K562 (cell line): Measurements from ENCODE around the gene FAM83B. TPM values are rescaled to one million over a fixed set of nuclear protein-coding genes. Genes with fewer than 3 reads are reported as not detected.

Experiments used
- ATAC-seq: fragments of 200-7000 bp; cut with Tn5 transposase; 3 replicates; pipeline ENCODE4 v1.9.1; 2020; ENCODE audit warnings: moderate library complexity
- BruUV-seq: library from RNA; stranded (reverse); fragments of 400-500 nt; replicated peaks from 2 replicates; lab custom pipeline; 2021; lab: Mats Ljungman, UMichigan
- CTCF ChIA-PET: fragments of 300-600 bp; formaldehyde crosslinking; extraction: SDS; loops from one replicate; lab custom pipeline; 2021; ENCODE audit warnings: low intra/inter-chr PET ratio; lab: Yijun Ruan, JAX
- POLR2A ChIA-PET: fragments of 300-600, 350-650 bp; sonication (Branson Sonifier 250); formaldehyde crosslinking; extraction: SDS; loops from one replicate; lab custom pipeline; 2021; ENCODE audit warnings: antibody characterized with exemption, inconsistent platforms; lab: Yijun Ruan, JAX
- DNase-seq, 4 experiments: peaks; one replicate each; pipeline versions ENCODE4 v3.0.0 to v3.0.0-alpha.2; 2011 to 2018; ENCODE audit warnings: low spot score in 3 of 4, mixed read lengths in 3 of 4; ENCODE audit errors: extremely low read depth in 1 of 4
- FAIRE-seq: peaks from 2 replicates; lab custom pipeline; 2011; peaks lifted over from hg19 to GRCh38; lab: Jason Lieb, UNC
- H2AFZ ChIP-seq: 2 replicates; pipeline ENCODE4 v1.6.0; 2011; ENCODE audit warnings: low read depth, low read length, control low read depth, inconsistent platforms
- H3K27ac ChIP-seq: fragments of 200-600 bp; 3 replicates; pipeline ENCODE4 v1.8.0; 2011; ENCODE audit warnings: low read depth, mild to moderate bottlenecking, control low read depth, inconsistent platforms, low read length, moderate library complexity, mixed read lengths; ENCODE audit errors: extremely low read depth
- H3K27me3 ChIP-seq, 2 experiments: fragments of 300-600 bp in 1 of 2; 2 replicates in 1 of 2; 3 replicates in 1 of 2; pipeline versions ENCODE4 v1.6.0 to v1.8.0; 2011; ENCODE audit warnings: inconsistent platforms in 2 of 2, low read length in 2 of 2, mild to moderate bottlenecking in 1 of 2, mixed read lengths in 1 of 2, moderate library complexity in 1 of 2; ENCODE audit not compliant: control insufficient read depth in 2 of 2, insufficient read depth in 2 of 2
- H3K36me3 ChIP-seq: fragments of 300-600 bp; 3 replicates; pipeline ENCODE4 v1.8.0; 2011; ENCODE audit warnings: mild to moderate bottlenecking, low read length, inconsistent platforms; ENCODE audit not compliant: control insufficient read depth, insufficient read depth
- H3K4me1 ChIP-seq, 2 experiments: fragments of 200-600 bp in 1 of 2; replicated peaks in 1 of 2; 2 replicates in 1 of 2; 3 replicates in 1 of 2; pipeline versions ENCODE4 v1.5.1 to v1.8.0; 2011; ENCODE audit warnings: inconsistent platforms in 2 of 2, low read length in 2 of 2, mild to moderate bottlenecking in 1 of 2, mixed read lengths in 1 of 2, moderate library complexity in 1 of 2; ENCODE audit not compliant: control insufficient read depth in 2 of 2, insufficient read depth in 2 of 2
- H3K4me2 ChIP-seq: 2 replicates; pipeline ENCODE4 v1.6.1; 2011; ENCODE audit warnings: low read length, control low read depth, inconsistent platforms, mixed read lengths; ENCODE audit not compliant: insufficient read depth
- H3K4me3 ChIP-seq: fragments of 200-600 bp; sonication (generic), shearing (Covaris generic); 2 replicates; pipeline ENCODE4 v1.5.1; 2016; ENCODE audit warnings: control low read depth, inconsistent platforms
- H3K79me2 ChIP-seq: fragments of 200-600 bp; 3 replicates; pipeline ENCODE4 v1.8.0; 2011; ENCODE audit warnings: low read length, inconsistent platforms; ENCODE audit not compliant: control insufficient read depth, insufficient read depth
- H3K9ac ChIP-seq, 2 experiments: 2 replicates each; pipeline versions ENCODE4 v1.6.0 to v1.6.1; 2011; ENCODE audit warnings: low read depth in 2 of 2, low read length in 2 of 2, control low read depth in 1 of 2, inconsistent platforms in 1 of 2, mild to moderate bottlenecking in 1 of 2, mixed read lengths in 1 of 2; ENCODE audit not compliant: insufficient read depth in 1 of 2
- H3K9me1 ChIP-seq: one replicate; pipeline ENCODE4 v1.6.0; 2011; ENCODE audit warnings: inconsistent platforms, mild to moderate bottlenecking, low read length, moderate library complexity; ENCODE audit not compliant: control insufficient read depth, insufficient read depth
- H3K9me3 ChIP-seq: replicated peaks from 2 replicates; pipeline ENCODE4 v1.5.1; 2011; ENCODE audit warnings: low read depth, low read length, inconsistent platforms; ENCODE audit not compliant: control insufficient read depth, insufficient read depth
- H4K20me1 ChIP-seq: replicated peaks from 2 replicates; pipeline ENCODE4 v1.6.1; 2011; ENCODE audit warnings: low read length, inconsistent platforms, mixed read lengths; ENCODE audit not compliant: control insufficient read depth, insufficient read depth
- ZFX ChIP-seq: sonication (generic); formaldehyde crosslinking; IDR thresholded peaks from 2 replicates; pipeline ENCODE4 v1.8.0; 2022; ENCODE audit warnings: mild to moderate bottlenecking, missing genetic modification reagents, moderate library complexity
- WGBS: fragments of 100-300 bp; shearing (Covaris generic); methylation state at CpG from one replicate; pipeline ENCODE4 v1.1.6; 2016; ENCODE audit warnings: low coverage, mixed read lengths; ENCODE audit not compliant: insufficient coverage; ENCODE audit errors: missing lambda C conversion rate; 5-methylcytosine and 5-hydroxymethylcytosine counted together
- in situ Hi-C: fragments of 300-500 bp; cut with MboI; formaldehyde crosslinking; loops from 4 replicates; pipeline ENCODE4 v1.15.0; 2018; ENCODE audit warnings: inconsistent platforms, mixed read lengths
- intact Hi-C: fragments of 100-400 bp; cut with micrococcal nuclease; formaldehyde crosslinking; loops from 2 replicates; pipeline ENCODE4 v1.14.2; 2022
- polyA plus RNA-seq, 8 experiments: library from polyadenylated mRNA; depleted of rRNA in 4 of 8; stranded (reverse) in 5 of 8; unstranded in 3 of 8; fragments of >200 nt; fragmentation: Nextera tagmentation in 2 of 8; fragmentation: Illumina TruSeq in 1 of 8; extraction: Ambion mirVana in 2 of 8; extraction: Trizol in 1 of 8; gene quantifications; 2 replicates each; pipeline versions ENCODE4 v1.2.1 to v1.2.3, GENCODE V29; 2011 to 2014; ENCODE audit warnings: inconsistent platforms in 1 of 8, missing spikeins in 1 of 8
- total RNA-seq, 7 experiments: library from RNA; depleted of rRNA in 6 of 7; stranded (reverse); fragments of >200 nt in 6 of 7; fragmentation: Illumina TruSeq in 2 of 7; extraction: Trizol in 2 of 7; gene quantifications; 2 replicates each; pipeline versions ENCODE4 v1.2.1 to v1.2.3, GENCODE V29; 2011 to 2021; ENCODE audit warnings: low replicate concordance in 1 of 7
- TF ChIP-seq, protein P1 (sequence below): sonication (generic); formaldehyde crosslinking; IDR thresholded peaks from 2 replicates; pipeline ENCODE4 v1.8.0; 2022; ENCODE audit warnings: mild to moderate bottlenecking, missing genetic modification reagents, borderline replicate concordance
- TF ChIP-seq, protein P2 (sequence below), 2 experiments: fragments of 450-650 bp in 1 of 2; sonication (generic) in 1 of 2; formaldehyde crosslinking in 1 of 2; IDR thresholded peaks; 2 replicates each; pipeline versions ENCODE4 v1.7.1 to v1.9.0; 2016 to 2022; ENCODE audit warnings: inconsistent platforms in 1 of 2, mild to moderate bottlenecking in 1 of 2, missing genetic modification reagents in 1 of 2

Gene FAM83B
- total and polyA plus RNA-seq, 9 of the 15 experiments (the other 6 are each of a cell fraction or from before 2014, with no cell fraction given): not detected

DNA sequence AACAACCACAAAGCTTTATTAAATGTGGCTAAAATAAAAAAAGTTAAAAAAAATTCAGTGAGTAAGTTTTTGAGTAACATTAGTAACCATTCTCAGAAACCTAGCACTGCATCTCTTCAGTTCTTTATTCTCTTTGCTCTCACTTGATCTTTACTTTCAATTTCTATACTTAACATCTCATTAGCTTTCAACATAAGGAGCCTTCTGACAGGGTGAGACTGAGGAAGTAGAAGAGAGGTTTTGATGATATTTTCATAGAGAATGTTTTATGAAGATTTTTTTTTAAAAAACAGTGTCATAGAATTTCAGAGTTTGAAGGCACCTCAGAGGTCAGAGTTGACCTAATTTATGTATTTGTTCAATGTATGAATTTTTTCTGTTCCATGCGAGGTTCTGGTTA is 60.8 kb downstream of the FAM83B start (continued):
- TF ChIP-seq, protein P1, sequence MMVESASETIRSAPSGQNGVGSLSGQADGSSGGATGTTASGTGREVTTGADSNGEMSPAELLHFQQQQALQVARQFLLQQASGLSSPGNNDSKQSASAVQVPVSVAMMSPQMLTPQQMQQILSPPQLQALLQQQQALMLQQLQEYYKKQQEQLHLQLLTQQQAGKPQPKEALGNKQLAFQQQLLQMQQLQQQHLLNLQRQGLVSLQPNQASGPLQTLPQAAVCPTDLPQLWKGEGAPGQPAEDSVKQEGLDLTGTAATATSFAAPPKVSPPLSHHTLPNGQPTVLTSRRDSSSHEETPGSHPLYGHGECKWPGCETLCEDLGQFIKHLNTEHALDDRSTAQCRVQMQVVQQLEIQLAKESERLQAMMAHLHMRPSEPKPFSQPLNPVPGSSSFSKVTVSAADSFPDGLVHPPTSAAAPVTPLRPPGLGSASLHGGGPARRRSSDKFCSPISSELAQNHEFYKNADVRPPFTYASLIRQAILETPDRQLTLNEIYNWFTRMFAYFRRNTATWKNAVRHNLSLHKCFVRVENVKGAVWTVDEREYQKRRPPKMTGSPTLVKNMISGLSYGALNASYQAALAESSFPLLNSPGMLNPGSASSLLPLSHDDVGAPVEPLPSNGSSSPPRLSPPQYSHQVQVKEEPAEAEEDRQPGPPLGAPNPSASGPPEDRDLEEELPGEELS: no peak

DNA sequence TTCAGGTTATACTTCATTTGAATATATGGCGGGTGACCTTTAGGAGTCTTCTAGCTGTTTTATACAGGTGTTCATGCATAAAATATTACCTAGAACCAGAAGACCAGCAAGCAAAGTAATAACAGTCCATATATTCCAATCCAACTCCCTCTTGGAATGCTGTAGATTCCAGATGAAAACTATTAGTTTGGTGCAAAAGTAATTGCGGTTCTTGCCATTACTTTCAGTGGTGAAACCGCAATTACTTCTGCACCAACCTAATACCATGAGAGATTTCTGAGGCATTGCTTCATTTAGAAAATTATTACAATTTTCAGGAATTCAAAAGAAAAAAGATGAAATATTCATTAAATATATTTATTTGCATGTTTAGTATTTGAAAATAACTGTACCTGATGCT is 62.6 kb downstream of the FAM83B start:
- DNase-seq: no peak
- no peak overlapping the region for H3K4me3 ChIP-seq
- ChIA-PET CTCF (no interaction called here), POLR2A (no interaction called here)
- H3K36me3 ChIP-seq: no peaks in the 10 kb centered on the region
- H4K20me1 ChIP-seq: no peaks in the 10 kb centered on the region
- TF ChIP-seq, protein P2, sequence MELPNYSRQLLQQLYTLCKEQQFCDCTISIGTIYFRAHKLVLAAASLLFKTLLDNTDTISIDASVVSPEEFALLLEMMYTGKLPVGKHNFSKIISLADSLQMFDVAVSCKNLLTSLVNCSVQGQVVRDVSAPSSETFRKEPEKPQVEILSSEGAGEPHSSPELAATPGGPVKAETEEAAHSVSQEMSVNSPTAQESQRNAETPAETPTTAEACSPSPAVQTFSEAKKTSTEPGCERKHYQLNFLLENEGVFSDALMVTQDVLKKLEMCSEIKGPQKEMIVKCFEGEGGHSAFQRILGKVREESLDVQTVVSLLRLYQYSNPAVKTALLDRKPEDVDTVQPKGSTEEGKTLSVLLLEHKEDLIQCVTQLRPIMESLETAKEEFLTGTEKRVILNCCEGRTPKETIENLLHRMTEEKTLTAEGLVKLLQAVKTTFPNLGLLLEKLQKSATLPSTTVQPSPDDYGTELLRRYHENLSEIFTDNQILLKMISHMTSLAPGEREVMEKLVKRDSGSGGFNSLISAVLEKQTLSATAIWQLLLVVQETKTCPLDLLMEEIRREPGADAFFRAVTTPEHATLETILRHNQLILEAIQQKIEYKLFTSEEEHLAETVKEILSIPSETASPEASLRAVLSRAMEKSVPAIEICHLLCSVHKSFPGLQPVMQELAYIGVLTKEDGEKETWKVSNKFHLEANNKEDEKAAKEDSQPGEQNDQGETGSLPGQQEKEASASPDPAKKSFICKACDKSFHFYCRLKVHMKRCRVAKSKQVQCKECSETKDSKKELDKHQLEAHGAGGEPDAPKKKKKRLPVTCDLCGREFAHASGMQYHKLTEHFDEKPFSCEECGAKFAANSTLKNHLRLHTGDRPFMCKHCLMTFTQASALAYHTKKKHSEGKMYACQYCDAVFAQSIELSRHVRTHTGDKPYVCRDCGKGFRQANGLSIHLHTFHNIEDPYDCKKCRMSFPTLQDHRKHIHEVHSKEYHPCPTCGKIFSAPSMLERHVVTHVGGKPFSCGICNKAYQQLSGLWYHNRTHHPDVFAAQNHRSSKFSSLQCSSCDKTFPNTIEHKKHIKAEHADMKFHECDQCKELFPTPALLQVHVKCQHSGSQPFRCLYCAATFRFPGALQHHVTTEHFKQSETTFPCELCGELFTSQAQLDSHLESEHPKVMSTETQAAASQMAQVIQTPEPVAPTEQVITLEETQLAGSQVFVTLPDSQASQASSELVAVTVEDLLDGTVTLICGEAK (IDR thresholded peaks at IDR 0.05): 0 out of 2 replicates have a peak, but pooled peaks have one; percentile 28
- TF ChIP-seq, protein P2 (CRISPR knock-in tag; IDR thresholded peaks at IDR 0.05): no peak
- TF ChIP-seq ZFX (CRISPR knock-in tag): no peak
- H3K4me2 ChIP-seq: no peak overlapping the region
- no peak overlapping the region for H3K9ac ChIP-seq
- FAIRE-seq: no peak
- H3K27me3 ChIP-seq: no peaks in the 10 kb centered on the region
- H3K4me1 ChIP-seq: no peaks in the 10 kb centered on the region
- BruUV-seq: no TSS peak
- no peak overlapping the region for H3K27ac ChIP-seq
- intact Hi-C loops: no loop called here
- H3K79me2 ChIP-seq: no peaks in the 10 kb centered on the region
- ATAC-seq: no peak
- no peak overlapping the region for H2AFZ ChIP-seq
- in situ Hi-C loops: no loop called here
- H3K9me3 ChIP-seq: no peaks in the 10 kb centered on the region
- no peaks in the 10 kb centered on the region for H3K9me1 ChIP-seq
- WGBS: 2% methylated on average over 3 of the region's 3 CpGs
